ENCODE results near the gene FXR2.
A peak's percentile ranks its signal among the peaks of the same experiment; 100 is the strongest.

The FXR2 gene

DNA sequence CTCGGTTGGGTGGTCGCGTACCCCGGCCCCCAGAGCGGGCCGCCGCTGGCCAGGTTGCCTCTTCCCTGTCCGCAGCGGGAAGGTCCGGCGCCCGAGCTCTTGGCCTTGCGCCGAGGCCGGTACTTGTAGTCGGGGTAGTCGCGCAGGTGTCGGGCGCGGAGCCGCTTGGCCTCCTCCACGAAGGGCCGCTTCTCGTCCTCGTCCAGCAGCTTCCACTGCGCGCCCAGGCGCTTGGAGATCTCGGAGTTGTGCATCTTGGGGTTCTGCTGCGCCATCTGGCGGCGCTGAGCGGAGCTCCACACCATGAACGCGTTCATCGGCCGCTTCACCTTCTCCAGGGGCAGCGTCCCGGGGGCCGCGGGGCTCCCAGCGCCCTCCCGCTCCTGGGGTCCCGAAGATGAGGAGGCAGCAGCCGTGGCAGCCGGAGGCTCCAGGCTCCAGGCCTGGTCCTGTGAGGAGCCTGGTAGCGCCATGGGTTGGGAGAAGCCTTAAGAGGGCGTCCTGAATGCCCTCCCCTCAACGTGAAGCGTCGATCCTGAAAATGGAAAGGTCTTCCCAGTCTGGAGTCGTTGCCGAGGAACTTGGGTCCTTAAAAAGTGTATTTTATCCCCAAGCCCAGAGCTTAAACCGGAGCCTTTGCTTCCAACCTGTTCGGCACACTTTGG, 25.4 kb downstream of the FXR2 start:
- DNase-seq (ENCODE audit: low read depth in 2 of 2) = peak; percentile 22 to 55

DNA sequence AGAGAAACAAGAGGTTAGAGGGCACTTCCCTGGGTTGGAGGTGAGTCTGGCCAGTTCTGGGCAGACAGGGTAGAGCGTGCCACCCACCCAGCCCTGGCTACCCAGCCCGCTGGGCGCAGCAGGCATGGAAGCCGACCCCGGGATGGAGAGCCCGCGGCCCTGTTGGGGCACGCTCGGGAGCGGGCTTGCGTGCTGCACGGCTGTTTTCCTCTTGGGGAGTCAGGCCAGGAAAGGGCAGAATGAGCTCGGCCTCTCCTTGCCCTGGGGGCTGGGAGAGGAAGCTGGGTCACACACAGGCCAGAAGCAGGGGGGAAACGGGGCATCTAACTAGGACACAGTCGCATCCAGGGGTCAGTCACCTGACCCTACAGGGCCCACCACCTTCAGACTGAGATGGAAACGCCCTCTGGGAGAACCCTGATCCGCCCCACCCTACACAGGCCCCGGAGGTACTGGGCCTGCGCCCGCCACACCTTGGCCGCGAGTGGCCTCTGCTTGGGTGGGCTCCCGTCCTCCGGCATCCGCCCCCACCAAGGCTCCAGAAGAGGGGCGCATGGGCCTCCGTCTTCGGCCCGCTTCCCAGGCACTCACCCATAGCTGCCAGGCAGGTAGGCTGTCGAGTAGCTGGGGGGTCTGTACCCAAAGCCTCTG, 26.0 kb downstream of the FXR2 start:
- DNase-seq (ENCODE audit: low read depth in 2 of 2) = no peak

DNA sequence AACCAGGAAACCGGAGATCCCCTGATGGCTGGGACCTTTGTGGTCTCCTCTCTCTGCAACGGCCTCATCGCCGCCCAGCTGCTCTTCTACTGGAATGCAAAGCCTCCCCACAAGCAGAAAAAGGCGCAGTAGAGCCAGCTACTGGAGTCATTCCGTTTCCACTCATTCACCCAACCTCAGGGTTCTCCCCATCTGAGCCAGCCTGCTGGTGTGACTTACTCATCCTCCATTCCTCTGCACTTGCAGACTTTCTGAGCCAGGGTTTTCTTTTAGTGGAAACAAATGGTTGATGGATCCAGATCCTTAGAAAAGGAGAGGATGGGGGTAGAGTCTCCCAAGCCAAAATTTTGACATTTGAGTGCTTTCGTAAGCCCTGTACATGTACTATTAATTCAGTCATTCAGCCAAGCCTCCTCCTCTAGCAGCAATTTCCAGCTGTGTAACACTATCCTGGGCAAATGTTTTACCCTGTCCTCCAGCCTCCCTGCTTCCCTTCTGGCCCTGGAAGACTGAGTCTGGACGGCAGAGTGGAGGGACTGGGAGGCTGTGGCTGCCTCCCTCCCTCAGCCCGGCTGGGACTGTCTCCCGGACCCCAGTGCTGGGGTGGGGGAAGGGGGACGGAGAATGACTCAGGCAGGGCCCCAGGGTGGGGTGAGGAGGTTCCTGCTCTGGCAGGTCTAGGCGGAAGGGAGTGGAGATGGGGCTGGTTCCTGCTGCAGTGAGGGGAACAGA, 27.1 kb downstream of the FXR2 start:
- DNase-seq (ENCODE audit: low read depth in 2 of 2) = no peak

DNA sequence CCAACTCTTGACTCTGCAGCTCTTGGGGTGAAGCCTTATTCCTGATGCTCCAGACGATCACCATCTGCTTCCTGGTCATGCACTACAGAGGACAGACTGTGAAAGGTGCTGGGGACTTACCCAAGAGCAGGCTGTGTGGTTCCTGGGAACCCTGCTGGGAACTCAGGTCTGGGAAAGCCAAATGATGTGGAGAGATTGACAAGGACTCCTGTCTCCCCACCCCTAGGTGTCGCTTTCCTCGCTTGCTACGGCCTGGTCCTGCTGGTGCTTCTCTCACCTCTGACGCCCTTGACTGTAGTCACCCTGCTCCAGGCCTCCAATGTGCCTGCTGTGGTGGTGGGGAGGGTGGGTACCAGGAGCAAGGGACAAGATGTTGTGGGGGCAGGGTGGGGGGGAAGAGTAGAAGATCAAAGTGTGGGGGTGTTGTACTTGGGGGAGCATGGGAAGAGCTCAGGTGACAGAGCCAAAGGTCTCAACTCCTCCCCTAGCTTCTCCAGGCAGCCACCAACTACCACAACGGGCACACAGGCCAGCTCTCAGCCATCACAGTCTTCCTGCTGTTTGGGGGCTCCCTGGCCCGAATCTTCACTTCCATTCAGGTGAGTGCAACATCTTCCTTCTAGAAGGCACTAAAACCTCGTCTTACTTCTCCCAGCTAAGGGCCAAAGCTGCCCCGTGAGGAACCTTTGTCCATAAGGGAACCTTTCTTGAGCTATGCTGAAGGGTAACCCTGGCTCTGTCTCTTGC, 27.9 kb downstream of the FXR2 start:
- no peak for DNase-seq (ENCODE audit: low read depth in 2 of 2)

DNA sequence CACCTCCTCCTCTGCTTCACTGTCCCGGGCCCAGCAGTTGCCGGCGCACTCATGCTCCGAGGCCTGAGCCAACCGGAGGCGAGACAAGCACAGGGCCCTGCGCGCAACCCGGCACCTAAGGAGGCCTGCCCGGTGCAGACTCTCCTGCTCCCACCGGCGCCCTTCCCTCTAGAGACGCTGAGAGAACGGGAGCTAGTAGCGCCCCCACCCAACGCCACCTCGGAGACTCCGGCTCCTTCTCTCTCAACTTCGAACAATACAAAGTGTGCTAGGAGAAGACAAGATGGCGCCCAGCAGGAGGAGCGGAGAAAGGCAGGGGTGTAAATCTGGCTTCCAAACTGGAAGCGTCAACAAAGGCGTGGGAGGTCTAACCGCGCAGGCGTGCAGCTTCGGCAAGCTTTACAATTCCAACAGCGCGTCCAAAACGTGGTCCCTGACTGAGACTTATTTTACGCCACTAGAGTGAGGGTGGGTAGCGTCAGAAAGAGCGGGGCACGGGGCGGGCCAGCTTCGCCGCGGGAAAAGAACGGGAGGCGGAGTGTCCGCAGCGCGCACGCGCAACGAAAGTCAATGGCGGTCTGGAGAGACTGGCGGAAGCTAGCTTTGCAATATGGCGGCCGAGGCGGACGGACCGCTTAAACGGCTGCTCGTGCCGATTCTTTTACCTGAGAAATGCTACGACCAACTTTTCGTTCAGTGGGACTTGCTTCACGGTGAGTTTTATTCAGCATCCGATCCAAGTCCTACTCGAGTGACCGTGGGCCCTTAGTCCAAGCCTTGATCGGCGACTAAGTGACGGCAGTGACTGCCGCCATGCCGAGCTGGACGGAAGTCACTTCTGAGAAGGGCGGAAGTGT, 31.2 kb downstream of the FXR2 start, which contains the start of gene MPDU1:
Gene MPDU1 (plus strand): TSS at position 600 of the 857 bp plus-strand sequence. CDS start 11 bp downstream, at position 611.
- DNase-seq (ENCODE audit: low read depth in 2 of 2) = peak; percentile 91 to 93

DNA sequence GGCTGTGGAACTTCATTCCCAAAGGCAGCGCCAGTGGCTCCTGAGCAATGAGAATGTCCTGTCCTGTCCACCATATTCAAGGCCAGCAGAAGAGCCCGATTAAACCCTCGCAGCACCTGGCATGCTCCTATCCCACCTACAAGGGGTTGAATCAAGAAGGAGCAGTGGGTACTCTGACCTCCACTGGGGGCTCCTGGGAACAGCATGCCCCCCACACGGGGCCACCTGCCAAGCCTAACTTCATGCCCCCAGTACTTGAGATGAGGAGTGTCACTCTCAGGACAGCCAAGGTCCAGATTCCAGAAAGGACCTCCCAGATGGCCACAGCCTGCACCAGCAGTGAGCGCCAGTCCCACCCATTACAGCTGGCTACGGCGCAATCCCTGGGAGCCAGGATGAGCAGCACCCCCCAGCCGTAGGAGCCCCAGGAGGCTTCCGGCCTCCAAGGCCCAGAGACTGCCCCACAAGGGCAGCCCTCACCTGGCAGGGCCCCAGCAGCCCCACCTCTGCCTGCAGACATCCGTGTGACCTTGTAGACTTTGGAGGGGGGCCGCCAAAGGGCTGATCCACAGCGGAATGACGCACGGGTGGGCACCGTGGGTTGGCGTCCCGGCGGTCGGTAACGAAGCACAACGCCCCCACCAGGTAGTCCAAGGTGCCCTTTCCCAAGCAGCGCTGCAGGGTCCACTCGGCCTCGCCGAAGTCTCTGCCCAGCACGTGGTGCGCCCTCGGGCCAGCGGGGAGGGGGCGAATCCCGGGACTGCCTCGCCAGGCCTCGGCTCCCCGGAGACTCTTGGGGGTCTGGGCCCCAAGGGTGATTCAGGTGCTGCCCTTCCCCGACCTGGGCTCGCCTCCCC, 32.1 kb downstream of the FXR2 start:
- DNase-seq (ENCODE audit: low read depth in 2 of 2) = no peak

DNA sequence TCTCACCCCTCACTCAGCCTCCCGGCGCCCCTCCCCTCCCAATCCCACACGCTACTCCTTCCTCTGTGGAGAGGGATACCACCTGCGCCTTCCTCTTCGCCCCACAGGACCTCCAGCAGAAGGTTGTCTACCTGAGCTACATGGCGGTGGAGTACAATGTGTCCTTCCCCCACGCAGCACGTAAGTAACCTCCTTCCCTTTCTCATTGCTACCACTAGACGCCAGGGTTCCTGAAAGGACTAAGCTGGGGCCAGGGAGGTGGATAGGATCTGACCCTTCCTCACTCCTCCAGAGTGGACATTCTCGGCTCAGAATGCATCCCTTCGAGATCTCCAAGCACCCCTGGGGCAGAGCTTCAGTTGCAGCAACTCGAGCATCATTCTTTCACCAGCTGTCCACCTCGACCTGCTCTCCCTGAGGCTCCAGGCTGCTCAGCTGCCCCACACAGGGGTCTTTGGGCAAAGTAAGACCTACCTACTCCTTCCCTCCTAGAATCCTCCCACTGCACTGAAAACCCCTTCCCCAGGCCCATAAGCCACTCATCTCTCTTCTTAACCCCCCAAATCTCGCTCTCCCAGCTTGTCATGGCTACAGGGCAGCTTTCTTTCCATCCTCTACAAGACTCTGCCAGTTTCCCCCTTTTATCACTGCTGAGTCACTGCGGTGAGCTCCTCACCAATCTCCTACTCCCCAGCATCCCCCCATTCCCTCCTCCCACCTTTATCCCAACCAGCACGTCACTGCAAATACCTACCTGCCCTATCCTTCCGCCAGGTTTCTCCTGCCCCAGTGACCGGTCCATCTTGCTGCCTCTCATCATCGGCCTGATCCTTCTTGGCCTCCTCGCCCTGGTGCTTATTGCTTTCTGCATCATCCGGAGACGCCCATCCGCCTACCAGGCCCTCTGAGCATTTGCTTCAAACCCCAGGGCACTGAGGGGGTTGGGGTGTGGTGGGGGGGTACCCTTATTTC, 33.8 kb downstream of the FXR2 start:
- no peak for DNase-seq (ENCODE audit: low read depth in 2 of 2)

DNA sequence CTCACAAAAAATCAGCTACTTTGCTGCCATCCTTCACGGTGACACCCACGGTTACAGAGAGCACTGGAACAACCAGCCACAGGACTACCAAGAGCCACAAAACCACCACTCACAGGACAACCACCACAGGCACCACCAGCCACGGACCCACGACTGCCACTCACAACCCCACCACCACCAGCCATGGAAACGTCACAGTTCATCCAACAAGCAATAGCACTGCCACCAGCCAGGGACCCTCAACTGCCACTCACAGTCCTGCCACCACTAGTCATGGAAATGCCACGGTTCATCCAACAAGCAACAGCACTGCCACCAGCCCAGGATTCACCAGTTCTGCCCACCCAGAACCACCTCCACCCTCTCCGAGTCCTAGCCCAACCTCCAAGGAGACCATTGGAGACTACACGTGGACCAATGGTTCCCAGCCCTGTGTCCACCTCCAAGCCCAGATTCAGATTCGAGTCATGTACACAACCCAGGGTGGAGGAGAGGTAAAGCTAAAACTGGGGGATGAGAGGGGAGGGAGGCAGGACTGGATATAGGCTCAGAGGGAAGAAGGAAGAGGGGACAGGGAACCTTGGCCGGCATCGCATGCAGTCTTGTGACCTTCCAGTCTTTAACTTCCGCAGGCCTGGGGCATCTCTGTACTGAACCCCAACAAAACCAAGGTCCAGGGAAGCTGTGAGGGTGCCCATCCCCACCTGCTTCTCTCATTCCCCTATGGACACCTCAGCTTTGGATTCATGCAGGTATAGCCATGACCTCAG, 34.7 kb downstream of the FXR2 start:
- no peak for DNase-seq (ENCODE audit: low read depth in 2 of 2)

DNA sequence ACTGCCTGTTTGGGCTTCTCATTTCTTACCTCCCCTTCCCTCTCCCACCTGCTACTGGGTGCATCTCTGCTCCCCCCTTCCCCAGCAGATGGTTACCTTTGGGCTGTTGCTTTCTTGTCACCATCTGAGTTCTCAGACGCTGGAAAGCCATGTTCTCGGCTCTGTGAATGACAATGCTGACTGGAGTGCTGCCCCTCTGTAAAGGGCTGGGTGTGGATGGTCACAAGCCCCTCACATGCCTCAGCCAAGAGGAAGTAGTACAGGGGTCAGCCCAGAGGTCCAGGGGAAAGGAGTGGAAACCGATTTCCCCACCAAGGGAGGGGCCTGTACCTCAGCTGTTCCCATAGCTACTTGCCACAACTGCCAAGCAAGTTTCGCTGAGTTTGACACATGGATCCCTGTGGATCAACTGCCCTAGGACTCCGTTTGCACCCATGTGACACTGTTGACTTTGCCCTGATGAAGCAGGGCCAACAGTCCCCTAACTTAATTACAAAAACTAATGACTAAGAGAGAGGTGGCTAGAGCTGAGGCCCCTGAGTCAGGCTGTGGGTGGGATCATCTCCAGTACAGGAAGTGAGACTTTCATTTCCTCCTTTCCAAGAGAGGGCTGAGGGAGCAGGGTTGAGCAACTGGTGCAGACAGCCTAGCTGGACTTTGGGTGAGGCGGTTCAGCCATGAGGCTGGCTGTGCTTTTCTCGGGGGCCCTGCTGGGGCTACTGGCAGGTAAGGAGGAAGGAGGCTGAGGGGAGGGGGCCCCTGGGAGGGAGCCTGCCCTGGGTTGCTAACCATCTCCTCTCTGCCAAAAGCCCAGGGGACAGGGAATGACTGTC, 35.5 kb downstream of the FXR2 start, which contains the start of gene CD68:
Gene CD68 (plus strand): TSS at position 638 of the 833 bp plus-strand sequence. CDS start 40 bp downstream, at position 678.
- peak; percentile 65 to 70 for DNase-seq (ENCODE audit: low read depth in 2 of 2)

DNA sequence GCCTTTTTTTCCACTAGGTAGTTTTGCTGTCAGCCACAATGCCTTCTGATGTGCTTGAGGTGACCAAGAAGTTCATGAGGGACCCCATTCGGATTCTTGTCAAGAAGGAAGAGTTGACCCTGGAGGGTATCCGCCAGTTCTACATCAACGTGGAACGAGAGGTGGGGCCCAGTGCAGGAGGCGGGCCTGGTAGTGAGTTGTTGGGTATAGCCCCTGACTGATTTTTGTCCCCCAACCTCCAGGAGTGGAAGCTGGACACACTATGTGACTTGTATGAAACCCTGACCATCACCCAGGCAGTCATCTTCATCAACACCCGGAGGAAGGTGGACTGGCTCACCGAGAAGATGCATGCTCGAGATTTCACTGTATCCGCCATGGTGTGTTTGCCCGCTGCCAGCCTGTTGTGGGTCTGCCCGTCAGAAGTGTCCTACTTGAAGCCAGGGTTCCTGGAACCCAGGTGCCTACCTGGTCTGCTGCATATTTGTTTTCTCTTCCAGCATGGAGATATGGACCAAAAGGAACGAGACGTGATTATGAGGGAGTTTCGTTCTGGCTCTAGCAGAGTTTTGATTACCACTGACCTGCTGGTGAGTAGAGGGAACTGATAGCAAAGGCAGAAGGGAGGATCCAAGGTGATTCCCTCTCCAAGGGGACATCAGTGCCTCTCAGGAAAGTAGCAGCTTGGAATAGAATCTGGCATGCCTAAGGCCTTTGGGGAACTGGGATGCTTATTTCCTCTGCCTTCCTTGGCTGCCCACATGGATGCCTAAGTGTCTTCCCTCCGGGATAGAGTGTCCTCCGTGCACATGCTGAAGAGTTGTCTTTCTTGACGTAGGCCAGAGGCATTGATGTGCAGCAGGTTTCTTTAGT, 37.1 kb downstream of the FXR2 start:
- DNase-seq (ENCODE audit: low read depth in 2 of 2) = no peak

DNA sequence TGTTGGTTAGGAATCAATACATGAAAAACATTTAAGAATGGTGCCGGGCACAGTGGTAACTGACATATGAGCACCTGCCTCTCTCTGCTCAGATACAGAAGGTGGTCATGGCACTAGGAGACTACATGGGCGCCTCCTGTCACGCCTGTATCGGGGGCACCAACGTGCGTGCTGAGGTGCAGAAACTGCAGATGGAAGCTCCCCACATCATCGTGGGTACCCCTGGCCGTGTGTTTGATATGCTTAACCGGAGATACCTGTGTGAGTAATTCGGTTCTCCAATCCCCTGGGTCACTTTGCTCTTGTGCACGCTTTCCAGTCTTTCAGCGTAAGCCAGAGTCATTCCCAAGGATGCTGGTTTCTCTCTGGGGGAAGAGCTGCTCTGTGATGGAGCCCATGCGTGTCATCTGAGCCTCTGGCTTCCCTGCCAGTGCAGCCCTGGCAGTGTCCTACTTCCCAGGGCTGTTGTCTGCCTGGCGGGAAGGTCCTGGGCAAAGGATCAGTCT, 38.2 kb downstream of the FXR2 start:
- DNase-seq (ENCODE audit: low read depth in 2 of 2) = no peak

DNA sequence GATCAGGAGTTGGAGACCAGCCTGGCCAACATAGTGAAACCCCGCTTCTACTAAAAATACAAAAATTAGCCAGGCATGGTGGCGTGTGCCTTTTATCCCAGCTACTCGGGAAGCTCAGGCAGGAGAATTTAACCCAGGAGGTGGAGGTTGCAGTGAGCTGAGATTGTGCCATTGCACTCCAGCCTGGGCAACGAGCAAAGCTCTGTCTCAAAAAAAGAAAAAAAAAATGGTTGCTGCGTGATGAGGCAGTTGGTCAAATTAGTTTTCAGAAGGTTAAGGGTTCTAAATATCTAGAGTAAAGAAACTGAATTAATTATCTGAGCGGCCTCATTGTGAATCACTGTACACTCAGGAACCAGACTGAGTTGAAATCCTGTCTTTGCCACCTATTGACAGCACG, 38.7 kb downstream of the FXR2 start:
- DNase-seq (ENCODE audit: low read depth in 2 of 2) = no peak

DNA sequence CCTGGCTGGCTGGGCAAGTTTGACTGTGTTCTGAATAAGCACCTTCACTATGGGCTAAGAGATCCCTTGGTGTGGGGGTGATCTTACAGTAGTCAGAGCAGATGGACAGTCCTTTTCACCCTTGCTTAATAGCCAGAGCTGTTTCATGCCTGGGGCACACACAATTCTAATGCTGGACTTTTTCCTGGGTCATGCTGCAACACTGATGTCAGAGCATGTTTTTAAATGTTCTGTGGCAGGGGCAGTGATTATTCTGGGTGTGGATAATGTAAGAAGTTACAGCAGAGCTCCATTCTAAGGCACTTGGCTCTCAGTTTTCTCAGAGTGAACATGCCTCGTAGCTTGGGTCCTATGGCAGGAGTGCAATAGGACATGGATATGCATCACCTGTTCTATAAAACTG, 39.2 kb downstream of the FXR2 start:
- DNase-seq (ENCODE audit: low read depth in 2 of 2) = no peak

DNA sequence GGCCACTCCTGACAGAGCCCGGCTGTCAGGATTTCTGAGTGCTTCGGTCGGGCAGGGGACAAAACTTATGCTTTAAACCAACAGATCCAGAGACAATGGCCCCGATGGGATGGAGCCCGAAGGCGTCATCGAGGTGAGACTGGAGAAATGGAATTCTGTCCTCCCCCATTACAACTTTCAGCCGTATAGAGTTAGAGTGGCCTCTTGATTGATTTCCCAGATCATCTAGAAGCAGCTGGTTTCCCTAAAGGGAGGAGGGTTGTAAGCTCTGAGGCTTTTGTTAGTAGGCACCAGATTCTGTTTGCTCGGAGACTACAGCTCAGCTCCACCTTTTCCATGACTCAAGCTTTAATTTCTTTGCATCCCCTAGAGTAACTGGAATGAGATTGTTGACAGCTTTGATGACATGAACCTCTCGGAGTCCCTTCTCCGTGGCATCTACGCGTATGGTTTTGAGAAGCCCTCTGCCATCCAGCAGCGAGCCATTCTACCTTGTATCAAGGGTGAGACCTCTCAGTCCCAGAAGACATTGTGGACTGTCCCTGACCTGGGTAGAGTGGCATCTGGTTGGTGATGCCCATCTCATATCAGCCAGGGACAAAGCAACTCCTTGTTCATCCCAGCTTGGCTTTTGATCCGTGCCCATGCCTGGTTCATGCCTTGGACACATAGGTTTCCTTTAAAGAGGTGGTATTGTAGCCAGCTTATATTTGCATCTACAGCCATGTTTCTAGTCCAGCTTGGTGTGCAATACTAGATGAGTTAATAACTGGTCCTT, 40.3 kb downstream of the FXR2 start:
- no peak for DNase-seq (ENCODE audit: low read depth in 2 of 2)
